ENCODE results near the gene ALG9. TPM values are rescaled to one million over a fixed set of nuclear protein-coding genes. Genes with fewer than 3 reads are reported as not detected.

The ALG9 gene
- total RNA-seq, 4 donors from 2014 or later: 35.3 to 44.9 (median 36.6) TPM

DNA sequence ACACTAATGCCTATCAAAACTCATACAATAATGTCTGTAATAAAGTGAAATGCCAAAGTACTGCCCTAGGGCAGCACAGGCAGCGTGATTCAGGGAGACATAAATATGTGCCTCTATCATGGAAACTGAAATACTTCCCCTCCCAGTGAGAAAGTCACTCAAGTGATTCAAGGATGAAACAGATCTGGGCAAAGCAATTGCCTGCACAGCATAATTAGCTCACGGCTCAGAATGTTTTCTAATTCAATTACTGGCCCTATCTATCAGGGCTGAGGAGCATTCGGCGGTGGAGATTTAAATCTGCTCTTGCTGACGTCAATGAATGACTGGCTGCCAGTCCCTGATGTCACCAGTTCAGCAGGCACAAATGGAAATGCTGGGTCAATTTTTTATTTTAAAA is 77.5 kb downstream of the ALG9 start:
- WGBS, 2 donors: 80 to 88% methylated on average over 5 of the region's 5 CpGs
- intact Hi-C loops (cut with DNase I): no loop called here
- H3K27ac ChIP-seq: no peak overlapping the region
- H3K36me3 ChIP-seq: no peaks in the 10 kb centered on the region
- no peaks in the 10 kb centered on the region for H3K9me3 ChIP-seq
- no peaks in the 10 kb centered on the region for H3K27me3 ChIP-seq
- no peak for DNase-seq
- no peak overlapping the region for H3K4me3 ChIP-seq (replicated peaks in 1 of 3)
- TF ChIP-seq, protein P1, sequence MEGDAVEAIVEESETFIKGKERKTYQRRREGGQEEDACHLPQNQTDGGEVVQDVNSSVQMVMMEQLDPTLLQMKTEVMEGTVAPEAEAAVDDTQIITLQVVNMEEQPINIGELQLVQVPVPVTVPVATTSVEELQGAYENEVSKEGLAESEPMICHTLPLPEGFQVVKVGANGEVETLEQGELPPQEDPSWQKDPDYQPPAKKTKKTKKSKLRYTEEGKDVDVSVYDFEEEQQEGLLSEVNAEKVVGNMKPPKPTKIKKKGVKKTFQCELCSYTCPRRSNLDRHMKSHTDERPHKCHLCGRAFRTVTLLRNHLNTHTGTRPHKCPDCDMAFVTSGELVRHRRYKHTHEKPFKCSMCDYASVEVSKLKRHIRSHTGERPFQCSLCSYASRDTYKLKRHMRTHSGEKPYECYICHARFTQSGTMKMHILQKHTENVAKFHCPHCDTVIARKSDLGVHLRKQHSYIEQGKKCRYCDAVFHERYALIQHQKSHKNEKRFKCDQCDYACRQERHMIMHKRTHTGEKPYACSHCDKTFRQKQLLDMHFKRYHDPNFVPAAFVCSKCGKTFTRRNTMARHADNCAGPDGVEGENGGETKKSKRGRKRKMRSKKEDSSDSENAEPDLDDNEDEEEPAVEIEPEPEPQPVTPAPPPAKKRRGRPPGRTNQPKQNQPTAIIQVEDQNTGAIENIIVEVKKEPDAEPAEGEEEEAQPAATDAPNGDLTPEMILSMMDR (IDR thresholded peaks at IDR 0.05): no peak
- TF ChIP-seq POLR2A (IDR thresholded peaks at IDR 0.05): no peak
- H3K4me1 ChIP-seq: no peaks in the 10 kb centered on the region

DNA sequence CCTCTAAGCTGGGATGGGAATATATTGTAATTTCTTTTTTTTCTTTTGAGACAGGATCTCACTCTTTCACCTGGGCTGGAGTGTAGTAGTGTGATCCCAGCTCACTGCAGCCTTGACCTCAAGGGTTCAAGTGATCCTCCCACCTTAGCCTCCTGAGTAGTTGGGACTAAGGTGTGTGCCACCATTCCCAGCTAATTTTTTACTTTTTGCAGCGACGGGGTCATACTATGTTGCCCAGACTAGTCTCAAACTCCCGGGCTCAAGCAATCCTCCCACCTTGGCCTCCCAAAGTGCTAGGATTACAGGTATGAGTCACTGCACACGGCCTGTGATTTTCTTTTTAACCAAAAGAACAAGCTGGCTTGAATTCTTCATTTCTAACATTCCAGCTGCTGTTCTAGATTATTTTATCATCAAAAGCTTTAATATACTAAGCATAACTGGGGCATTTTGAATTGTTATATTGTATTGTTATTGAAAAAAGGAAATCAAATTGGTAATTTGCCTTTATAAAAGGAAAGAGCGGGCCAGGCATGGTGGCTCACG is 78.4 kb downstream of the ALG9 start:
- 95 to 96% methylated on average over 6 of the region's 6 CpGs for WGBS, 2 donors
- no peak overlapping the region for H3K27ac ChIP-seq

DNA sequence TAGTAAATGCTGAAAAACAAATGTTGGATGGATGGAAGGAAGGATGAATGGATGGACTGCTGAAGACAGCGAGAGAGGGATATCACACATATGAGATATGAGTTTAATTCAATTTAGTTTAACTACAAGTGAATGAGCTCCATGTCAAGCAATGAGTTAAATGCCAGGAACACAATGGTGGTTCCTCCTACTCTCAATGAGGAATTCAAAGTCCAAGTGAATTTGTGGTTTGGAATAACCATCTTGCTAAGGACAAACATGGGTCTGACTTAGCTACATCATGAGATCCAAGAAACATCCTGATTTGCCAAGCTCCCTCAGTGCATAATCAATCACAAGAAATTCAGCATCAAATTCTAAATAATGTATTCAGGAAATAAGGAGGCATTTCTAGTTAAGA is 79.1 kb downstream of the ALG9 start:
- Histone ChIP-seq H3K27ac (no peak overlapping the region), H3K36me3 (no peaks in the 10 kb centered on the region), H3K4me3 (replicated peaks in 1 of 3) (no peak overlapping the region), H3K9me3 (no peaks in the 10 kb centered on the region), H3K27me3 (no peaks in the 10 kb centered on the region), H3K4me1 (peaks cover 0 to 3% of the 10 kb centered on the region in 2 donors)
- TF ChIP-seq POLR2A (IDR thresholded peaks at IDR 0.05): no peak
- TF ChIP-seq, protein P1 (IDR thresholded peaks at IDR 0.05): no peak
- 95 to 96% methylated on average over 1 of the region's 1 CpG for WGBS, 2 donors
- intact Hi-C loops (cut with DNase I): no loop called here
- DNase-seq: no peak

More for the DNA sequence above, 78.4 kb downstream of the ALG9 start:
- no peaks in the 10 kb centered on the region for H3K9me3 ChIP-seq
- TF ChIP-seq, protein P1 (IDR thresholded peaks at IDR 0.05): no peak
- no peak for TF ChIP-seq POLR2A (IDR thresholded peaks at IDR 0.05)
- intact Hi-C loops (cut with DNase I): no loop called here
- no peaks in the 10 kb centered on the region for H3K27me3 ChIP-seq
- peaks cover 0 to 3% of the 10 kb centered on the region in 2 donors for H3K4me1 ChIP-seq
- H3K36me3 ChIP-seq: no peaks in the 10 kb centered on the region
- H3K4me3 ChIP-seq (replicated peaks in 1 of 3): no peak overlapping the region
- no peak for DNase-seq

DNA sequence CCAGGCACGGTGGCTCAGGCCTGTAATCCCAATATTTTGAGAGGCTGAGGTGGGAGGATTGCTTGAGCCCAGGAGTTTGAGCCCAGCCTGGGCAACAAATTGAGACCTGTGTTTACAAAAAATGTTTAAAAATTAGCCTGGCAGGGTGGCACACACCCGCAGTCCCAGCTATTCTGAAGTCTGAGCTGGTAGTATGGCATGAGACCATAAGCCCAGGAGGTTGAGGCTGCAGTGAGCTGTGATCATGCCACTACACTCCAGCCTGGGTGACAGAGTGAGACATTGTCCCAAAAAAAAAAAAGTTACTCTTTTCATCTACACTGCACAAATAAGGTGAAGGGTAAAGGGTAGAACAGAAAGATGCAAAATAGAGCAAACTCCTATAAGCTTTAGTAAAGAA is 82.9 kb downstream of the ALG9 start:
- Histone ChIP-seq H3K27ac (no peak overlapping the region), H3K4me3 (replicated peaks in 1 of 3) (no peak overlapping the region), H3K9me3 (no peaks in the 10 kb centered on the region), H3K27me3 (no peaks in the 10 kb centered on the region), H3K36me3 (peaks cover 5% of the 10 kb centered on the region in 2 donors), H3K4me1 (peaks cover 0 to 3% of the 10 kb centered on the region in 2 donors)
- no peak for DNase-seq
- no peak for TF ChIP-seq POLR2A (IDR thresholded peaks at IDR 0.05)
- TF ChIP-seq, protein P1 (IDR thresholded peaks at IDR 0.05): no peak
- intact Hi-C loops (cut with DNase I): loop anchor here (5.0 kb wide), 1 partner anchor 59 kb away; no protein-coding TSS in a partner anchor
- 86 to 94% methylated on average over 2 of the region's 2 CpGs for WGBS, 2 donors

DNA sequence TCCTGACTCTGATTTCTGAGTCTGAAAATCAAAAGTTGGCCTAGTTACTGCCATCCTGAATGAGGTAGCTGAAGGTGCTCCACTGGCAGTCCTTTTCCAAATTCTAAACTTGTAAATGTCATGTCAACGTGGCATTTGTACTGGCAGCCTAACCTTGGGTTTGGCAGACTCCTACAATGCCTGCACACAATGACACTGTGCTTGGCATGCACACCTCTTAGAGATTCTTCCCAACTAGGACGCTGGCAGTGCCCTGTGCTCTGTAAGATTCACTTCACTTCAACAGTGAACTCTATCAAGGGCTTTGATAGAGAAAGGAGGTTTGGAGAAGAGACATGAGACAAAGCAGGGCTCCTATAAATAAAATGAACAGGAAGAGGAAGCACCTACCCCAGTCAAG is 83.3 kb downstream of the ALG9 start:
- Histone ChIP-seq H3K27me3 (no peaks in the 10 kb centered on the region), H3K9me3 (no peaks in the 10 kb centered on the region), H3K36me3 (peaks cover 5% of the 10 kb centered on the region in 2 donors), H3K27ac (no peak overlapping the region), H3K4me1 (peaks cover 0 to 3% of the 10 kb centered on the region in 2 donors), H3K4me3 (replicated peaks in 1 of 3) (no peak overlapping the region)
- intact Hi-C loops (cut with DNase I): loop anchor here (5.0 kb wide), 1 partner anchor 59 kb away; no protein-coding TSS in a partner anchor
- TF ChIP-seq, protein P1 (IDR thresholded peaks at IDR 0.05): no peak
- no peak for TF ChIP-seq POLR2A (IDR thresholded peaks at IDR 0.05)
- WGBS, 2 donors: 63 to 84% methylated on average over 2 of the region's 2 CpGs
- no peak for DNase-seq

Measured in thyroid gland (tissue), 4 donors.